Immature natural killer cell (primary cell): ENCODE results near the gene DLD. TPM values are rescaled to one million over a fixed set of nuclear protein-coding genes. Genes with fewer than 3 reads are reported as not detected.
"Not testable (repeated sequence)": the region's sequence is repeated elsewhere in the genome, so short reads cannot be mapped to it uniquely, and the experiment has no call there.

Experiments used
- DNase-seq, 3 donors: peaks; one replicate each; pipeline ENCODE4 v3.0.0; 2022; ENCODE audit warnings: mixed read lengths in 1 of 3
- H3K27ac Mint-ChIP-seq, 6 donors: one replicate each; pipeline ENCODE4 v1.8.0; 2020; ENCODE audit warnings: mixed read lengths in 6 of 6, mild to moderate bottlenecking in 5 of 6, inconsistent platforms in 4 of 6, moderate library complexity in 3 of 6
- H3K27me3 Mint-ChIP-seq, 3 donors: one replicate each; pipeline ENCODE4 v1.8.0; 2020 to 2021; ENCODE audit warnings: low read depth in 3 of 3, mild to moderate bottlenecking in 3 of 3, mixed read lengths in 3 of 3, moderate library complexity in 3 of 3, inconsistent platforms in 1 of 3
- H3K36me3 Mint-ChIP-seq, 3 donors: one replicate each; pipeline ENCODE4 v1.8.0; 2020; ENCODE audit warnings: mixed read lengths in 3 of 3, inconsistent platforms in 2 of 3, mild to moderate bottlenecking in 2 of 3
- H3K4me1 Mint-ChIP-seq, 2 donors: one replicate each; pipeline ENCODE4 v1.8.0; 2020; ENCODE audit warnings: inconsistent platforms in 2 of 2, mild to moderate bottlenecking in 2 of 2, mixed read lengths in 2 of 2, moderate library complexity in 1 of 2
- H3K4me3 Mint-ChIP-seq, 5 donors: one replicate each; pipeline ENCODE4 v1.8.0; 2020; ENCODE audit warnings: mild to moderate bottlenecking in 5 of 5, mixed read lengths in 5 of 5, inconsistent platforms in 3 of 5, moderate library complexity in 3 of 5
- H3K9me3 Mint-ChIP-seq, 6 donors: one replicate each; pipeline ENCODE4 v1.8.0; 2020; ENCODE audit warnings: mild to moderate bottlenecking in 6 of 6, mixed read lengths in 6 of 6, inconsistent platforms in 4 of 6, moderate library complexity in 3 of 6
- polyA plus RNA-seq, 3 donors: library from polyadenylated mRNA; unstranded; fragments of 300-500 nt; fragmentation: Illumina TruSeq; gene quantifications; one replicate each; pipeline ENCODE4 v1.2.3, GENCODE V29; 2021

Gene DLD
- polyA plus RNA-seq, 3 donors from 2014 or later, result 52.2 to 102 (median 61.8) TPM

- Mint-ChIP-seq H3K27me3 (peaks cover 0 to 2% (median 0%) of the 10 kb centered on the region in 3 donors), H3K4me1 (peaks cover 8 to 47% of the 10 kb centered on the region in 2 donors), H3K9me3 (no peaks in the 10 kb centered on the region), H3K36me3 (peaks cover 36 to 77% (median 68%) of the 10 kb centered on the region in 3 donors), H3K4me3 (no peak overlapping the region), H3K27ac (peak overlapping the region in 2 of 6 donors; percentile 2 to 68)
- DNase-seq, result no peak
These were observed 22.9 kb downstream of the DLD start for GRCh38 chr7:107913851-107914250.

DNA sequence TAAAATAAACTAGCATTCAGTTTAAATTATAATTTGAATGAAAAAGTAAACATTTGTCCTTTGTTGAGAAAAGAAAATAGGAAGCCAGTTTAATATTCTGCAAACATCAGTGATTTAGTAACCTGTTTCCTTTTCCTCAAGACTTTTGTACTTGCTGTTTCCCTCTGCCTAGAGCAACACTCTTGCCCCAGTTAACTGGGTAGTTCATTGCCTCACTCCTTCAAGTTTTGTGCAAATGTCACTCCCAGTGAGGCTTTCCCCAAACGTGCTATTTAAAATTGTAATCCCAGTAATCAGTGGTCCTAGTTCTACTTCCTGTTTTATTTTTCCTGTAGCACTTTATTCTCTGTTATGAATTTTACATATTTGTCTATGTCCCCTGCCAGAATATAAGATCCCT lies 23.8 kb downstream of the DLD start:
- Mint-ChIP-seq H3K27me3 (peaks cover 0 to 2% (median 0%) of the 10 kb centered on the region in 3 donors), H3K27ac (peak overlapping the region in 2 of 6 donors; percentile 24 to 68), H3K9me3 (no peaks in the 10 kb centered on the region), H3K4me3 (no peak overlapping the region), H3K4me1 (peaks cover 8 to 47% of the 10 kb centered on the region in 2 donors), H3K36me3 (peaks cover 35 to 78% (median 63%) of the 10 kb centered on the region in 3 donors)
- no peak for DNase-seq

- Mint-ChIP-seq H3K36me3 (peaks cover 42 to 79% (median 59%) of the 10 kb centered on the region in 3 donors), H3K27ac (no peak overlapping the region)
These were observed 24.6 kb downstream of the DLD start for GRCh38 chr7:107915541-107915940.

GRCh38 chr7:107917763-107918651 lies 27.0 kb downstream of the DLD start:
- no peaks in the 10 kb centered on the region for H3K9me3 Mint-ChIP-seq
- peak overlapping the region in 3 of 6 donors; percentile 23 to 46 (median 24) for H3K27ac Mint-ChIP-seq
- no peak for DNase-seq
- H3K27me3 Mint-ChIP-seq, result no peaks in the 10 kb centered on the region
- peaks cover 43 to 72% (median 49%) of the 10 kb centered on the region in 3 donors for H3K36me3 Mint-ChIP-seq
- H3K4me3 Mint-ChIP-seq, result no peak overlapping the region
- H3K4me1 Mint-ChIP-seq, result peaks cover 17 to 37% of the 10 kb centered on the region in 2 donors

More at GRCh38 chr7:107915541-107915940, 24.6 kb downstream of the DLD start:
- peaks cover 0 to 2% (median 0%) of the 10 kb centered on the region in 3 donors for H3K27me3 Mint-ChIP-seq
- no peak overlapping the region for H3K4me3 Mint-ChIP-seq
- peaks cover 8 to 45% of the 10 kb centered on the region in 2 donors for H3K4me1 Mint-ChIP-seq
- no peaks in the 10 kb centered on the region for H3K9me3 Mint-ChIP-seq
- DNase-seq, result no peak

- Mint-ChIP-seq H3K36me3 (peaks cover 41 to 64% (median 43%) of the 10 kb centered on the region in 3 donors), H3K27ac (no peak overlapping the region)
- DNase-seq, result no peak
These were observed 28.0 kb downstream of the DLD start for GRCh38 chr7:107918948-107919347.

GRCh38 chr7:107920048-107920772 lies 29.2 kb downstream of the DLD start:
- Mint-ChIP-seq H3K27me3 (no peaks in the 10 kb centered on the region), H3K27ac (peak overlapping the region in 3 of 6 donors; percentile 14 to 54 (median 40)), H3K36me3 (peaks cover 36 to 56% (median 39%) of the 10 kb centered on the region in 3 donors), H3K4me3 (no peak overlapping the region), H3K4me1 (peaks cover 26 to 39% of the 10 kb centered on the region in 2 donors), H3K9me3 (no peaks in the 10 kb centered on the region)
- no peak for DNase-seq

More at GRCh38 chr7:107918948-107919347, 28.0 kb downstream of the DLD start:
- Mint-ChIP-seq H3K9me3 (no peaks in the 10 kb centered on the region), H3K27me3 (no peaks in the 10 kb centered on the region), H3K4me3 (no peak overlapping the region), H3K4me1 (peaks cover 16 to 37% of the 10 kb centered on the region in 2 donors)

DNA sequence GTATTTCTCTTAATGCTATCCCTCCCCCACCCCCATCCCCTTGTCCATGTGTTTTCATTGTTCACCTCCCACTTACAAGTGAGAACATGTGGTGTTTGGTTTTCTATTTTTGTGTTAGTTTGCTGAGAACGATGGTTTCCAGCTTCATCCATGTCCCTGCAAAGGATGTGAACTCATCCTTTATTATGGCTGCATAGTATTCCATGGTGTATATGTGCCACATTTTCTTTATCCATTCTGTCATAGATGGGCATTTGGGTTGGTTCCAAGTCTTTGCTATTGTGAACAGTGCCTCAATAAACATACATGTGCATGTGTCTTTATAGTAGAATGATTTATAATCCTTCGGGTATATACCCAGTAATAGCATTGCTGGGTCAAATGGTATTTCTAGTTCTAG lies 30.8 kb downstream of the DLD start:
- peaks cover 32 to 61% (median 40%) of the 10 kb centered on the region in 3 donors for H3K36me3 Mint-ChIP-seq
- H3K27me3 Mint-ChIP-seq, H3K4me3 Mint-ChIP-seq, H3K9me3 Mint-ChIP-seq, DNase-seq, H3K27ac Mint-ChIP-seq: not testable (repeated sequence)
- H3K4me1 Mint-ChIP-seq, result peaks cover 33 to 49% of the 10 kb centered on the region in 2 donors

GRCh38 chr7:107922886-107923285 lies 31.9 kb downstream of the DLD start:
- peaks cover 33 to 49% of the 10 kb centered on the region in 2 donors for H3K4me1 Mint-ChIP-seq
- H3K27ac Mint-ChIP-seq, result peak overlapping the region in 1 of 6 donors; percentile 15
- H3K36me3 Mint-ChIP-seq, result peaks cover 23 to 54% (median 40%) of the 10 kb centered on the region in 3 donors

GRCh38 chr7:107924841-107925504 lies 34.0 kb downstream of the DLD start:
- Mint-ChIP-seq H3K27ac (peak overlapping the region; percentile 0 to 61 (median 12)), H3K4me3 (peak overlapping the region in 3 of 5 donors; percentile 1 to 36 (median 15)), H3K27me3 (no peaks in the 10 kb centered on the region), H3K9me3 (no peaks in the 10 kb centered on the region), H3K36me3 (peaks cover 10 to 43% (median 36%) of the 10 kb centered on the region in 3 donors), H3K4me1 (peaks cover 33 to 49% of the 10 kb centered on the region in 2 donors)
- DNase-seq, result peak in 2 of 3 donors; percentile 0 to 1

More at GRCh38 chr7:107922886-107923285, 31.9 kb downstream of the DLD start:
- DNase-seq, result no peak
- Mint-ChIP-seq H3K9me3 (no peaks in the 10 kb centered on the region), H3K4me3 (no peak overlapping the region), H3K27me3 (no peaks in the 10 kb centered on the region)

DNA sequence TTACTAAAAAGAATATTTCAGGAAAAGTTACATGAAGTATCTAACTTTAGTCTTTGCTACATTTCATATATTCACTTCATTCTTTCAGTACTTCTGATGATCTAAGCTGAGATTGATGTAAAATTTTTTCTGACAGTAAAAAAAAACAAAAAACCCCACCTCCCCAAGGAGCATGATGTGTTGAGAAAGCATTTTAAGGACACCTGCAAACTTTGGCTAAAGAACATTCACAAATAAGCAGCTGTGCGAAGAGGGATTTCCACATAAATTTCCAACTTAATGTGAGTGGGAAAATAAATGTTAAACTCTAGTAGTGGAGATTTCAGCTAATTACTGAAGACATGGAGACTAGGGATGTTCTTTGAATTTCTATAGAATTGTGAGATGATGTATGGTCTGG lies 35.5 kb downstream of the DLD start:
- Mint-ChIP-seq H3K9me3 (no peaks in the 10 kb centered on the region), H3K4me3 (no peak overlapping the region), H3K27me3 (no peaks in the 10 kb centered on the region), H3K27ac (peak overlapping the region in 1 of 6 donors; percentile 56), H3K4me1 (peaks cover 31 to 43% of the 10 kb centered on the region in 2 donors), H3K36me3 (peaks cover 0 to 33% (median 24%) of the 10 kb centered on the region in 3 donors)
- DNase-seq, result no peak

DNA sequence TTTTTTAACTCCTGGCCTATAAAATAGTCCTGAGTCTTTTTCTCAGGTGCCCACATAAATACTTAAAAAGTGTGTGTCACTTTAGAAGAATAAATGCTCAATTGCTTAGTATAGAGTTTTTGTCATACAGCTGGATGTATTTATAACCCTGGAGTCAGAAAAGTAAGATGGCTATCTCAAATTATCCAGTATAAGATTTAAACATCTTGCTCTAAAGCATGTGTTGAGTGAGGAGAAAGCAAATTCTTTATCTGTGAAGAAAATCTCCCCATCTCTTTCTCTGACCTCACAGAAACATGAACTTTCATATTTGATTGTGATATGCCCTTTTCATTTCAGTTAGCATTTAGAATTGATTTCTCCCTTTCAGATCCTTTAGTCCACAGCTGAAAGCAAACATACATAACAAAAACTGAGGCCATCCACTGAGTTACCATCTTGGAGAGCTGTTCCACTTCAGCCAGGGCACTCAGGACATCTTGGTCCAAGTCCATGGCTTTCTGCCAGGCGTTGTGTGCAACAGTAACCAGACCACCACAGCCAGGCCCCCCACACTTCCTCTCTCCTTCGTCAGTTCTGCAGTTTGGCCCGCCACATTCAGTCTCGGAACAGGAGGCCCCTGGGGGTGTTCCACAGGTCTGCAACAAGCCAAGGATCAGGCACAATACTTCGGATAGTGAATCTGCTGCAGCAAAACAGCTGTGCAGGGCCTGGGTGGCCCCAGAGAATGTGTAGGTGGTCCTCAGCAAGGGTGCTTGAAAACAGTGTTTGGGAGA lies 40.9 kb downstream of the DLD start:
- no peaks in the 10 kb centered on the region for H3K4me1 Mint-ChIP-seq
- peaks cover 0 to 13% (median 7%) of the 10 kb centered on the region in 3 donors for H3K36me3 Mint-ChIP-seq
- H3K27ac Mint-ChIP-seq, result peak overlapping the region in 1 of 6 donors; percentile 28
- no peaks in the 10 kb centered on the region for H3K9me3 Mint-ChIP-seq
- no peak overlapping the region for H3K4me3 Mint-ChIP-seq
- DNase-seq, result no peak
- H3K27me3 Mint-ChIP-seq, result no peaks in the 10 kb centered on the region

DNA sequence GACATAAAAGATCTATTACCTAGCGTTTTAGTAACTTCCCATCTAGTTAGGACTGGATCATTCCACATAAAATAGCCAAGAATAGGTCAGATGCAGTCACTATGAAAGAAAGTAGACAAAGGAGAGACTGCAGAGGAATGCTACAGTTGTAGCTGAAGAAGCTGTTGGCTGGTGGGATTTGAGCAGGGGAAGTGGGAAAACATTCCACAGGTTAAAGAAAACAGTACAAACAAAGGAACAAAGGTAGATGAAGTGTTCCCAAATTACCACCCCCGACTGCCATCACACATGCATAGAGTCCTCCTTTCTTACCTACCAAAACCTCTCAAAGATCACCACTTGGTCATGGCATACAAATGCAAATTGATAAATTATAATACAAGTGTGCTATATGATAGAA lies 41.8 kb downstream of the DLD start:
- Mint-ChIP-seq H3K4me1 (no peaks in the 10 kb centered on the region), H3K4me3 (no peak overlapping the region), H3K27me3 (no peaks in the 10 kb centered on the region), H3K27ac (peak overlapping the region in 1 of 6 donors; percentile 74), H3K36me3 (peaks cover 0 to 10% (median 7%) of the 10 kb centered on the region in 3 donors), H3K9me3 (no peaks in the 10 kb centered on the region)
- no peak for DNase-seq
